Measurements from ENCODE around the gene MCF2L.

MCF2L gene

GRCh38 chr13:113013878-113014751 is 45.1 kb downstream of the MCF2L start:
- no peak for TF ChIP-seq ZNF274 (IDR thresholded peaks at IDR 0.05; ENCODE audit: low read depth, low read length)
- no peak overlapping the region for H3K4me3 ChIP-seq (ENCODE audit: low read length)

GRCh38 chr13:113014752-113015745 is 46.0 kb downstream of the MCF2L start:
- H3K4me3 ChIP-seq (ENCODE audit: low read length), result no peak overlapping the region
- TF ChIP-seq ZNF274 (IDR thresholded peaks at IDR 0.05; ENCODE audit: low read depth, low read length), result no peak

DNA sequence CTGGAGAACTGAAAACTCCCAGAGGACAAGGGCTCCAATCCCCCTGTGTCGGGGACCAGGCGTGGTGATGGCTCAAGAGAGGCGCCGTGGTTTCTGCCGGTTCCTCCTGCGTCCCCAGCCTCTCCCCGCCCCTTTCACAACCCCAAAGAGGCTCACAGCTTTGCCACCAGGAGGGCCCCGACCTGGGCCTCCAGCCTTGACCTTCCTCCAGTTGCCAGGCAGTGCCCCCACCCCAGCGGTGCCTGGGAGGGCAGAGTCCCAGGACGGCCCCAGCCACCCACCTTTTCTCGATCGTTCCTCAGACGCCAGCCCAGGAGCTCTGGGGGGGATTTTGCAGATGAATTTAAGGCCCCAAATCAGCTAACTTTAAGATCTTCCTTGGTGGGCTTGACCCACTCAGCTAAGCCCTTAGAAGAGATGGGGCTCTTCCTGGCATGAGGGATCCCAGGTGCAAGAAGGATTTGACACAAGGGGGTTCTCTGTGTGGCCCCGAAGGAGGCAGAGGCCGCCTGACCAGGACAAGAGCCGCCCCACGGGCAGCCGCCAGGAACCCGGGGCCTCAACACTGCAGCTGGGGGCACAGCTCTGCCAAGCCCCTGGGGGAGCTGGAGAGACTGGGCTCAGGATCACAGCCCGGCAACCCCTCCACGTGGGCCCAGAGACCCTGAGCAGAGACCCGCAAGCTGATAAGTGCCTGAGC is 47.0 kb downstream of the MCF2L start:
- TF ChIP-seq ZNF274 (IDR thresholded peaks at IDR 0.05; ENCODE audit: low read depth, low read length), result no peak
- no peak overlapping the region for H3K4me3 ChIP-seq (ENCODE audit: low read length)

DNA sequence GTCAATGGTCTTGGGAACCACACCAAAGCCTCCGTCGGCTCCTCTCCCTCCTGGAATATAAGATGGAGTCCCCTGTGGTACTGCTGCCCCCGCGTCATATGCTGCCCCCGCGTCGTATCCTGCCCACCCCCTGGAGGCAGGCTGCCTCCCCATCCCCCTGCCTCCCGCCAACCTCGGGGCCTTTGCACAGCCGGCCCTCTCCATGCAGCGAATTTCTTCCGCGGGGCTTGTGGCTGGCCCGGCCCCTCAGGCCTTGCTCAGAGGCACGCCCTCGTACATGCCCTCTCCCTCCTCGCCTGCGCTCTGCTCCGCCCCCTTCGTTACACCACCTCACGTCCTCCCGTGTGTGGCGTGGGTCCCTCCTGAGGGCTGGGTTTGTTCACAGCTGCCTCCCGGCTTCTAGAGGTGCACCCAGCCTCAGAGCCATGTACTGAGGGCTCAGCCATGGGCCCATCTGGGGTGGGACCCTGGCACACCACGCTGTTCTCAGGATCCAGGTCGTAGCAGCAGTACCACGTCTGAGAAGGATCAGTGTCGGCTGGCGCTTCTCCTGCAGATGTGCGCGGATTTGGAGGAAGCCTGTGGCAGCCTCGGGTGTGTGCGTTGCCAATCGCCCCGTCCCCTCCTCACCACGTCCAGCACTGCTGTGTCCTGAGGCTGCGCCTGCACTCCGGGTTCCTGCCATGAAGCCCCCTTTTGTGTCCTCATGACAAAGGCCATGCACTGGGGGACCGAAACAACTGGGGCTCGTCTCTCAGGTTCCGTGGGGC is 47.7 kb downstream of the MCF2L start:
- TF ChIP-seq ZNF274 (IDR thresholded peaks at IDR 0.05; ENCODE audit: low read depth, low read length), result no peak
- H3K4me3 ChIP-seq (ENCODE audit: low read length), result no peak overlapping the region

GRCh38 chr13:113017506-113018215 is 48.6 kb downstream of the MCF2L start:
- no peak overlapping the region for H3K4me3 ChIP-seq (ENCODE audit: low read length)
- TF ChIP-seq ZNF274 (IDR thresholded peaks at IDR 0.05; ENCODE audit: low read depth, low read length), result no peak

DNA sequence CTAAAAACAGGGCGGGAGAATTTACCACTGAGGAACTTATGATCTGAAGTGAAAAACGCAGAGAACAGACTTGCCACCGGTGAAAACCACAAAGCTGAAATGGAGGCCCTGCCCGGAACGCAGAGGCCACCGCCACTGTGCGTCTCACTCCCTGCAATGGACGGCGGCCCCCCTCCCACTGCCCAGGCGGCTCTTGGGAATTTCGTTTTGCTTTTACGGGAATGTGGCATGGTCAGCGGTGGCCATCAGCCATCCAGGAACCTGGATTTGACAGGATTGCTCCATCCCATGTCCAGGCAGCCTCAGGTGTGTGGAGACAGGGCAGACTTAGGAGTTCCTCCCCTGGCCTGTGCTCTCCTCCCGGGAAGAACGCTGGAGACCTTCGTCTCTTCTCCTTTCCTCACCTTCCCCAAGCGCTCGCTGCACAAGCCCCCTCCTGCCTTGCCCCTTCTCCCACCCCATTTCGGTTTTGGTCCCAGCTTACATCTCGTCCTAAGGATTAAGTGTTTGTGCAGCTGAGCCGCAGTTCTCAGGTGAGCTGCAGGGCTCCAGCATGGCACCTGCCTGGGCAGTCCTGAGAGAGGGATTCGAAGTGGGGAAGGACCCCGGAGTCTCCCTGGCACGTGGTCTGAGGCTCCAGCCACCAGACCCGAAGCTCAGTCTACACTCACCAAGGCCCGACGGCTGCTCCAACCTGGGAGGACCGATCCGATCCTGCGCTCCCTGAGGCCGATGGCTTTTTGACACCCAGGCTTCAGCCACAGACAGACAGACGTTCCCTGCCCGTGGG is 49.9 kb downstream of the MCF2L start:
- no peak overlapping the region for H3K4me3 ChIP-seq (ENCODE audit: low read length)
- TF ChIP-seq ZNF274 (IDR thresholded peaks at IDR 0.05; ENCODE audit: low read depth, low read length), result no peak

DNA sequence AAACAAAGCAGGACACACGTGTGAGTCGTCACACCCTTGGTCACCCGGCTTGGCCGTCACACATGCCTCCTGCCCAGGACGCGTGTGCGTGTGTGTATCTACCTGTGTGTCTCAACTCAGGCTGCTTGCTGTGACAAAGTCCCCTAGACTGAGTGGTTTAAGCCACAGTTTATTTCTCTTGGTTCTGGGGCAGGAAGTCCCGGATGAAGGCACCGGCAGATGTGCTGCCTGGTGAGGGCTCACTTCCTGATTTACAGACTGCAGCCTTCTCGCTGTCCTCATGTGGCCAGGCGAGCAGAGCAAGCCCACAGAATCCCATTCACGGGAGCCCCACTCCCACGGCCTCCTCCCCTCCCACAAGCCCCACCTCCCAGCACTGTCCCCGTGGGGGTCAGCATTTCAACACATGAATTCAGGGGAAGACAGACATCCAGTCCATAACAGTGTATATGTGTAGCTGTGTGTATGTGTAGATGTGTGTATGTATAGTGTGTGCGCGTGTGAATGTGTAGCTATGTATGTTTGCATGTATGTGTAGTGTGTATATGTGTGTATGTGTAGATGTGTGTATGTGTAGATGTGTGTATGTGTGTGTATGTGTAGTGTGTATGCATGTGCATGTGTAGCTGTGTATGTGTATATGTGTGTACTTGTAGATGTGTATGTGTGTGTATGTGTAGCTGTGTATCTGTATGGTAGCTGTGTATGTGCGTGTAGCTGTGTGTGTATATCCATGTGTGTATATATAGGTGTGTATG is 51.5 kb downstream of the MCF2L start:
- H3K4me3 ChIP-seq (ENCODE audit: low read length), result no peak overlapping the region
- no peak for TF ChIP-seq ZNF274 (IDR thresholded peaks at IDR 0.05; ENCODE audit: low read depth, low read length)

DNA sequence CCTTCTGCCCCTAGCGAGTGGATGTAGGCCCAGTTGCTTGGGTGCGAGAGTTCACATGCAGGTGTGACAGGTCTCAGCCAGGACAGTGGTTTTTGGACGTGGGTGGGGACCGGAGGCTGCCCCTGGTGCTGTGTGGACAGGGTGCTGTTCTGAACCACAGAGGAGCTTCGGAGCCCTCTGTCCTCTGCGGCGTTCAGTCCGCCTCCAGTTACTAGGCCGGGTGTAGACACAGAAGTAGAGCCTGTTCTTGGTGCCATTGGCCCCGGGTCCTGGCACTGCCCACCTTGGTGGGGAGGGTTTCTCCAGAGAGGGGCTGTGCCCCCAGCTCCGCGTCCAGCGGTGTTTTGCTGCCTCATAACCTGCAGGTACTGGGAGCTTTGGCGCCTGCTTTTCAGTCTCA is 52.4 kb downstream of the MCF2L start:
- no peak for TF ChIP-seq ZNF274 (IDR thresholded peaks at IDR 0.05; ENCODE audit: low read depth, low read length)
- no peak overlapping the region for H3K4me3 ChIP-seq (ENCODE audit: low read length)

- H3K4me3 ChIP-seq (ENCODE audit: low read length), result no peak overlapping the region
- TF ChIP-seq ZNF274 (IDR thresholded peaks at IDR 0.05; ENCODE audit: low read depth, low read length), result no peak
Observed at GRCh38 chr13:113021811-113022210, 52.8 kb downstream of the MCF2L start.

DNA sequence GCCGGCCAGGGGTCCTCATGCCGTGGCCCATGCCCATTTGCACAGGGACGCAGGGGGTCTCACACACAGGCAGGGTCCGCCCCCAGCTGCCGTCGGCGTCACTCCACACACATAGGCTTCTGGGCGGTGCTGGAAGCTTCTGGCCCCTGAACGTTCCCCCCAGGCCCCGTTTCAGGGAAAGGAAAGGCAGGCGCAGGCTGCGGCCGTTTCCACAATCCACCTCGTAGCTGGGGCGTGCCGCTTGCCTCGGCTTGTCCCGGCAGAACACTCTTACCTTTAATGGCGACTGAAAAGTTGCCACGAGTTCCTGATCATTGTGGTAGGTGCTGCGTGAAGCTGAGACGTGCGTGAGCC is 53.4 kb downstream of the MCF2L start:
- no peak for TF ChIP-seq ZNF274 (IDR thresholded peaks at IDR 0.05; ENCODE audit: low read depth, low read length)
- H3K4me3 ChIP-seq (ENCODE audit: low read length), result no peak overlapping the region

- H3K4me3 ChIP-seq (ENCODE audit: low read length), result no peak overlapping the region
- no peak for TF ChIP-seq ZNF274 (IDR thresholded peaks at IDR 0.05; ENCODE audit: low read depth, low read length)
Observed at GRCh38 chr13:113022745-113023574, 53.9 kb downstream of the MCF2L start.
